GM18526 (cell line): Measurements from ENCODE around the gene SOX30.

ENCODE experiments used
- POLR2A ChIP-seq: IDR thresholded peaks from 3 replicates; pipeline ENCODE4 v1.6.1; 2011; ENCODE audit not compliant: insufficient read length; ENCODE audit errors: extremely low read depth

SOX30 gene

DNA sequence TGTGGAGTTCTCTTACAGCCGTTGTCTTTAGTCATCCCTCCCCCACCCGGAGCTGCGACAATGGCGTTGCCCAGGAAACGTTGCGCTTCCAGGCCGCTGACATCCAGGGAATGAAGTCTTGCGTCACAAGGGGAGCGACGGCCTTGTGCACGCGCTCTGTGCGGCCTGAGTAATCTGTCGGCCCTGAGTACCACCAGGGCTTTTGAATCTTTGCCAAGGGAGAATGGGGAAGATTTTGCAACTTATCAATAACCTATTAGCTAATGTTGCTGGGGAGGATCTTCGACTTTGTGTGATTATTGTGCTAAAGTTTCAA lies at the start of gene SOX30:
TSS of gene SOX30 (minus strand) at position 62 of the 316 bp plus-strand sequence. CDS start 360 bp downstream, outside the sequence.
- TF ChIP-seq POLR2A = no peak

- no peak for TF ChIP-seq POLR2A
Measured at GRCh38 chr5:157690690-157691433, 38.6 kb upstream of the SOX30 start.

DNA sequence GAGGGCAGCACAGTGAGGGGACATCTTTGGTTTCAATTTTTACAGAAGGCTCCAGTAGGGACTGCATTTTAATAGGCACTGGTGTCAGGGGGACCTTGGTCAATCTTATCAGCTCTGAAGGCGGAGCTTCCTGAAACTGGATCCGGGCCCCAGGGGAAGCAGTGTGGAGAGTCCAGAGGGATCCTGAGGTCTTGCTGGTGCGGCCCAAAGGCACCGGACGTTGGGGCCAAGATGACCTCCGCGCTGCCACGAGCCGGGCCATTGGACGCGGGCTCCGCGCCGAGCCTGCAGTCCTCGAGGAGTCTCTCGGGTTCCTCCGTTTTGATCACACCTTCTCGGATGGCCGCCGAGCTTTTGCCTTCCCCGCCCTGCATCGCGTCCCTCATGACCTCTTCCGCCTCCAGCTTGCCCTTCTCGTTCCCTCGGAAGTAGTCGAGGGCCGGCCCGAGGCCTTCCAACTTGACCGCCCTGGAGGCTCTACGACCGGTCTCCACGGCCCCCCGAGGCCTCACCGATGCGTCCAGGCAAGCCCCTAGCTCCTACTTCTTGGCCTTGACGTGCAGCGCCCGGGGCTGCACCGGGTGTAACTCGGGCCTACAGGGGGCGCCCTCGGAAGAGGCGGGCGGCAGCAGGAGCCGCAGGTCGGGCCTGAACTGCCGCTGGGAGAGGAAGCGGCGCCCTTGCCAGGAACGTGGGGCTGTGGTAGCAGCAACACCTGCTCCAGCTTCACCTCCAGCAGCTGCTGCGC lies 37.9 kb upstream of the SOX30 start:
- no peak for TF ChIP-seq POLR2A

- no peak for TF ChIP-seq POLR2A
Measured at GRCh38 chr5:157687198-157687554, 34.9 kb upstream of the SOX30 start.

DNA sequence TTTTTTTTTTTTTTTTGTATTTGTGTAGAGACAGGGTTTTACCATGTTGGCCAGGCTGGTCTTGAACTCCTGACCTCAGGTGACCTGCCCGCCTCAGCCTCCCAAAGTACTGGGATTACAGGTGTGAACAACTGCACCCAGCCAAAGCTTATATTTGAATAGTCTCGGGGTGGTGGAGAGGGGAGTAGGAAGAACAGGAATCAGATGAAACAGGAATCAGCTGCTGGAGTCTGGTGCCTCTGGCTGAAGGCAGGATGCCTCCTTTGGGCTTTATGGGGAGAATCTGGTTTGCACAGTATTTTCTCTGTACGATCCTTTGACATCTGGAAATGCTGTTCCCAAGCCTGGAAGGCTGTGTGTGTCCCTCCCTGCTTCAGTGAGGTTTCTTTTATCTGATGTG lies 30.0 kb upstream of the SOX30 start:
- no peak for TF ChIP-seq POLR2A

- TF ChIP-seq POLR2A = no peak
Measured at GRCh38 chr5:157681048-157681447, 28.8 kb upstream of the SOX30 start.

- no peak for TF ChIP-seq POLR2A
Measured at GRCh38 chr5:157680239-157680638, 28.0 kb upstream of the SOX30 start.

GRCh38 chr5:157679801-157680200 lies 27.6 kb upstream of the SOX30 start:
- no peak for TF ChIP-seq POLR2A

GRCh38 chr5:157677931-157678330 lies 25.7 kb upstream of the SOX30 start:
- no peak for TF ChIP-seq POLR2A

DNA sequence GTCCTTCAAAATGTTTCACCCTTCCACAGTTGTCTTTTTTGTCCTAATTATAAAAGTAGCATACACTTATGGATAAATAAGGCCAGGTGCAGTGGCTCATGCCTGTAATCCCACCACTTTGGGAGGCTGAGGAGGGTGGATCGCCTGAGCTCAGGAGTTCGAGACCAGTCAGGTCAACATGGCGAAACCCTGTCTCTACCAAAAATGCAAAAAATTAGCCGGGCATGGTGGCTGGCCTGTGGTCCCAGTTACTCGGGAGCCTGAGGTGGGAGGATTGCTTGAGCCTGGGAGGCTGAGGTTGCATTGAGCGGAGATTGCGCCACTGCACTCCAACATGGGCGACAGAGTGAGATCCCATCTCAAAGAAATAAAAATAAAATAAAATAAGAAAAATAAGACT lies 20.7 kb upstream of the SOX30 start:
- TF ChIP-seq POLR2A = no peak

DNA sequence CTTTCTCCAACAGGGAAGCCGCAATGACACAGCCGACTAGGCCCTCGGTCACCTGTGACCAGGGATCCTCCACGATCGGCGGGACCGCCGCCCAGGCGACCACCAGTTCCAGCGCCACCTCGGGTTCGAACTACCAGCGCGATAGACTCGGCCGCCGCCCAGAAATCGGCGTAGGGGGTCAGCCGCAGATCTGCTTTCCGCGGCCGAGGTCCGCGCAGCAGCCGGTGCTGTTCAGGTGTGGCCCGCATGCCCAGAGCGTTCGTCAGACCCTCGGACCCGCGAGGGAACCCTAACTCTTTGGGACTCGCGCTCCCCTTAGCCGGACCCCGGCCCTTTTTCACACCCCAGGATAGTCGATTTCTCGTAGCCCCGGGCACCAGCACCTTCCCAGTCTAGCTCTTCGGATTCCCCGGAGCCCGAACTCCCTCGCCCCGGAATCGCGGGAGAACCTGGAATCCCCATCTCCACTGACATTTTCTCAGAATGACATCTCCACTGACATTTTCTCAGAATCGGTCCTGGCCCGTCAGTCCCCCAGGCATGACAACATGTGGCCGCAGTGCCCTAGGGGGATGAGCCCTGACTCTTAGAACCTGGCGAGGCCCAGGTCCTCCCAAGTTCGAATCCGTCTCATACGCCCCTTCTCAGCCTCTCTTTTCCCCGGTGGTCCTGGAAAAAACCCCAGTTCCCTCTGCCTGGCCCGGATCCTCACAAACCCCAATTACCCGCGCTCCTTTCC lies 19.5 kb upstream of the SOX30 start:
- TF ChIP-seq POLR2A = no peak

DNA sequence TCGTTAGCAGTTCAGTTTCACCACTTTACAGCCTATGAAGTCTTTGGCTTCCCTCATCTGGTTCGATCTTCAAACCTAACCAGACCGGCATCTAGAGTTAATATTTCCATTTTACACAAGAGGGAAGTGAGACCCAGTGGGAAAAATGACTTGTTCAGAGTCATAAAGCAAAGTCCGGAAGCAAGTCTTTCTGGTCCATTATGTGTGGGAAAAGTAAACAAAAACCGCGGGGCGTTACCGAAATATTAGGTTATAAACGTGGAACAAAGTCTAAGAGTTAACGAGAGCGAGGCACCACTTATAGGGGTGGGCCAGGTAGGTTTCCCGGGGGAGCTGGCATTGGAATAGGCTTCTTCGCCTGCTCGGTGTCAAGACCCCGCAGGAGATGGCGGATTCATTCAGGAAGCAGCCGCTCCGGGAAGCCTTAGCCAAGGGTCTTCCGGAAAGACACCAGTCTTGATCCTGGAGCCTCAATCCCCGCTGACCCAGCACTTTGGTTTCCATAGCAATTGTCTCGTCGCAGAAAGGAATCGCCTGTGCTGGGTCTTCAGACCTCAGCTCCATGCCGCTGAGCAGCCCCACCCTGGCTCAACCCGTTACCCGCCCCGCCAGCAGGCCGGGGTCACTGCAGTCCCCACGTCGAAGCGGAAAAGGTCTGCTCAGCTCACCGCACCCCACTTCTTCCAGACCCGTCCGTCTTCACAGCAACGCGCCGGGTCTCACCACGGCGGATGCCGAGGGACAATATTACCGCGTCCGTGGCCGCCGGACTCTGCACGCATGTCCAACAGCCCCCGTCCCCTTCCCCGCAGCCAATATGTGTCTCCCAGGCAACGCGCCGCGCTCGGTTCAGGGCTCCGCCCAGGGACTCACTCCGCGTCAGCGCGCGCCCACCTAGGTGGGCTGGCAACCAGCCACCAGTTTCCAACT lies 18.7 kb upstream of the SOX30 start, which contains the start of gene C5orf52:
TSS of gene C5orf52 (plus strand) at position 872 of the 930 bp plus-strand sequence. CDS start 82 bp downstream, outside the sequence.
- no peak for TF ChIP-seq POLR2A

DNA sequence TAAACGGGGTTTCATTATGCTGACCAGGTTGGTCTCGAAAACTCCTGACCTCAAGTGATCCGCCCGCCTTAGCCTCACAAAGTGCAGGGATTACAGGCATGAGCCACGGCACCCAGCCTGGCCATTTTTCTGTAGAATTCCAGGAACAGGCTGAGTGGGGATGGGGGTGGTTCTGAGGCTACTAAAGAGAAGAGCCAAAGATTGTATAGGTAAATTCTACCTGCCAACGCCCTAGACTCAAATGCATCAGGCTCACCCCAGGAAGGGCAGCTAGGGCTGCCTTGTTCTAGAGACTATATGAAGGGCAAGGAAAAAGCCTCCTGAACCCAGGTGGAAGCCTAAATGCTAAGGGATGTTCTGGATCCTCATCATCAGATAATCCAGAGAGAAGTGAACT lies 17.5 kb upstream of the SOX30 start:
- no peak for TF ChIP-seq POLR2A

DNA sequence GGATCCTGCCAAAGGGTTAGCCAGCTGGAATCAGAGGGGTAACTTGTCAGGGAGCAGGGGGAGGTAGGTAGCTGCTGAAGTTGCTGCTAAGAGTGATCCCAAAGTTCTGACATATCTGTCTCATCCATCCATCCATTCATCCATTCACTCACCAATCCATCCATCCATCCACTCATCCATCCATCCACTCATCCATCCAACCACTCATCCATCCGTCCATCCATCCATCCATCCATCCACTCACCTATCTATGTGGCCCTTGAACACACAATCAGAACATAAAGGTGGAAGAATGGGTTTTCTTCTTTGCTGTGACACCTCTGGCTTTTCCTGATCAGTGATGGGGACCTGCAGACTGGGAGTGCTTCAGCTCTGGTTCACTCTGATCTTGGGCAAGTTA lies 16.1 kb upstream of the SOX30 start:
- TF ChIP-seq POLR2A = no peak
